DMS 273 treated with DMSO at 0.1 percent for 48 hours (cell line): Measurements from ENCODE around the gene PLEKHM3.
"Not testable (repeated sequence)": the region's sequence is repeated elsewhere in the genome, so short reads cannot be mapped to it uniquely, and the experiment has no call there.

Source experiments
- DNase-seq: peaks from one replicate; lab custom pipeline; 2025; lab: John Stamatoyannopoulos, UW

The PLEKHM3 gene

GRCh38 chr2:208037564-208038487 lies 12.5 kb upstream of the PLEKHM3 start:
- DNase-seq, result no peak

GRCh38 chr2:208036357-208036756 lies 11.0 kb upstream of the PLEKHM3 start:
- DNase-seq, result no peak

GRCh38 chr2:208034503-208035140 lies 9.3 kb upstream of the PLEKHM3 start:
- DNase-seq, result no peak

GRCh38 chr2:208033701-208034502 lies 8.6 kb upstream of the PLEKHM3 start:
- no peak for DNase-seq

- no peak for DNase-seq
Measured at GRCh38 chr2:208031608-208032019, 6.3 kb upstream of the PLEKHM3 start.

- DNase-seq, result no peak
Measured at GRCh38 chr2:208025814-208026184, 472 bp upstream of the PLEKHM3 start.

- no peak for DNase-seq
Measured at GRCh38 chr2:208024091-208024490, 1.2 kb downstream of the PLEKHM3 start.

GRCh38 chr2:208020253-208020652 lies 5.1 kb downstream of the PLEKHM3 start:
- no peak for DNase-seq

GRCh38 chr2:208018124-208018712 lies 7.1 kb downstream of the PLEKHM3 start:
- not testable (repeated sequence) for DNase-seq

GRCh38 chr2:208017721-208018120 lies 7.6 kb downstream of the PLEKHM3 start:
- no peak for DNase-seq

GRCh38 chr2:208015475-208015874 lies 9.9 kb downstream of the PLEKHM3 start:
- DNase-seq, result no peak

- DNase-seq, result no peak
Measured at GRCh38 chr2:208013285-208014178, 11.8 kb downstream of the PLEKHM3 start.

- no peak for DNase-seq
Measured at GRCh38 chr2:208012449-208012848, 12.9 kb downstream of the PLEKHM3 start.

- DNase-seq, result no peak
Measured at GRCh38 chr2:208010506-208010905, 14.8 kb downstream of the PLEKHM3 start.

GRCh38 chr2:208006833-208007232 lies 18.5 kb downstream of the PLEKHM3 start:
- DNase-seq, result no peak

- DNase-seq, result no peak
Measured at GRCh38 chr2:208006337-208006736, 19.0 kb downstream of the PLEKHM3 start.

GRCh38 chr2:208001924-208002323 lies 23.4 kb downstream of the PLEKHM3 start:
- no peak for DNase-seq

- DNase-seq, result no peak
Measured at GRCh38 chr2:208000701-208001395, 24.5 kb downstream of the PLEKHM3 start.

GRCh38 chr2:207996848-207997247 lies 28.5 kb downstream of the PLEKHM3 start:
- no peak for DNase-seq

GRCh38 chr2:207995887-207996286 lies 29.4 kb downstream of the PLEKHM3 start:
- DNase-seq, result no peak
